HG02623 (cell line): ENCODE data around the gene FRMD3.

Source experiments
- ATAC-seq: cut with Tn5 transposase; IDR thresholded peaks from one replicate; pipeline ENCODE4 v1.9.1; 2021; ENCODE audit warnings: moderate library complexity; ENCODE audit not compliant: unreplicated experiment

FRMD3 gene

DNA sequence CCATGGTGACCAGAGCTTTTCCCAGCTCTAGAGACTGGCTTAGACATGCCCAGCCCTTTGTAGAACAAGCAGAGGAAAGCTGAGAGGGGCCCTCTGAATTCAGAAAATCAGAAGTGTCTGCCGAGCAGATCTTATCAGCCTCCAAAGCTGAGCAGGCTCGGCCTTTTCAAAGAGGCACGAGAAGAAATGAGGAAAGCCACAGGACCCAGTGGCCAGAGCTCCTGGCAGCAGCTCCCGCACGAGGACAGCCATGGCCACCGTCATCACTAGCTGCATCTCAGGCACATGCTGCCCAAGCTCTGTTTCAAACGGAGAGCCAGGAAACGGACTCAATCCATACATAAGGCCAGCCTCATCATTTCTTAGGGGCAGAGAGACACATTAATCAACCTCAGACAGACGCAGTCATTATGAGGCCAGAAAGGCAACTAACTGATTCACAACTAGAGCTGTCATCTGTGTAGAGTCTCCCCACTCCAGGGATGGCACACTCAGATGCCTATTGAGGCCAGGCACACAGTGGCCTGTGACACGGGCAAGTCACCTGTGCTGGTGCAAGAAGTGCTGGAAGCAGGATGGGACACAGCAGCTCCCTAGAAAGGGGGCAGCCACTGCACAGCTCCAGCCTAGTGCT lies 194.7 kb downstream of the FRMD3 start:
- ATAC-seq, result no peak

DNA sequence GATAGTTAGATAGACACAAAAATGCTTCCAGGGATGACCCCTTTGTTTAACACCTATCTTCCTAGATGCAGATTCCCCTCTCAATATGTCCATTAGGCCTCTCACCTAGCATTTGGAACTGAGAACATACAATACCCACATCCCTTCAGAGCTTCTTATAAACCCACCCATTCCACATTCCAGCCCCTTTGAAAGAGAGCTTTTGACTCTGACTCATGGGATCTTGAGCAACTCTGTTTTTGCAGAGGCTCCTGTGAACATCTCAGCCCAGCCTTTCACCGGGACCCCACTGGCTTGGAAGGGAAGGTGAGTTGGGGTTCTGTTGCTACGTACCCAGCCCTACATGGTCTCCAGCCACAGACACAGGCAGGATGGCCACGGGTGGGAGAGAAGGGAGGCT lies 195.5 kb downstream of the FRMD3 start:
- ATAC-seq, result no peak

DNA sequence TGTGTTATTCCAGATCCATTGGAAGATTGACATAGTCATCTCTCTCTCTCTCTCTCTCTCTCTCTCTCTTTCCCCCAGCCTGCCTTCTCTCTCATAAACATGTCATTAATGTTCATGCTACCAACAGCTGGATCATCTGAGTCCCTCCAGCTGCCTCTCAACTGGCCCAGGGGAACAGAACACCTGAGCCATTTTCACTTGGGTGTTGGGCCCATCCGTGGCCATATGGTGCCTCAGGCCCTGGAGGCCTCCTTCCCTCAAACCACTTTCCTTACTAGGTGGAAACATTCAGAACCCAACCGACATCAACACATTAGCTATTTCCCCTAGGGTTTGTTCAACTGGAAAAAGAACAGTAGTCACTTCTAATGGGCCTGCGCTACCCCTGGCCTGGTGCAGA lies 196.2 kb downstream of the FRMD3 start:
- no peak for ATAC-seq

DNA sequence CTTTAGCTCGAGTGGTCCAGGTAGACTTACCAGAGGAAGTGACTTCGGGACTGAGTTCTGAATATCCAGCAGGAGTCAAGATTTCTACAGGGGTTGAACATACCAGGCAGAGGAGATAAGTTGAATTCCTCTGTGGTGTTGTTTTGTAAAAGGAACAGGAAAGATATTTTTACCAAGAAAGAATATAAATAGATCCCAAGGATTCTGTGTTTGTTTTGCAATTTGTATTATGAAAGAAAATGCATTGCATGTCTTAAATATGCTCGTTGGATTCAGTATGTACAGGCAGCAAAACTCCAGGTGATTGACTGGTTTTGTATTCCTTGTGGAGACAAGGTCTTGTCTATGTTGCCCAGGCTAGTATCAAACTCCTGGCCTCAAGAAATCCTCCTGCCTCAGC lies 197.8 kb downstream of the FRMD3 start:
- no peak for ATAC-seq

DNA sequence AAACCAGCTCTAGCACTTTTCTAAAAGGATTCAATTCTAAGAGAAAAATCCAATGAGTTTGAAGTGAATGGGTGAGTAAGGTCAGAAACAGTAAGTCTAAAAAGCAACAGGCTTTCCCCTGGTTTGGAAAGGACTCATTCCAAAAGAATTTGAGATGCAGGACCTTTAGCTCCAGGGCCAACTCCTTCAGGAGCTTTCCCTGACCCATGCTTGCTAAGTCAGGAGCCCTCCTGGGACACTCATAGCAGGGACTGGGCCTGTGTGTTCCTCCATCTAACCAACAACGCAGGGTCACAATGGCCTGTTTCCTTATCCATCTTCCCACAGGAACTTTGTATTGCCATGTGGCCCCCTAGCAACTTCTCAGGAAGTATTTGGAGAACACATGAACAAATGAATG lies 198.8 kb downstream of the FRMD3 start:
- no peak for ATAC-seq

DNA sequence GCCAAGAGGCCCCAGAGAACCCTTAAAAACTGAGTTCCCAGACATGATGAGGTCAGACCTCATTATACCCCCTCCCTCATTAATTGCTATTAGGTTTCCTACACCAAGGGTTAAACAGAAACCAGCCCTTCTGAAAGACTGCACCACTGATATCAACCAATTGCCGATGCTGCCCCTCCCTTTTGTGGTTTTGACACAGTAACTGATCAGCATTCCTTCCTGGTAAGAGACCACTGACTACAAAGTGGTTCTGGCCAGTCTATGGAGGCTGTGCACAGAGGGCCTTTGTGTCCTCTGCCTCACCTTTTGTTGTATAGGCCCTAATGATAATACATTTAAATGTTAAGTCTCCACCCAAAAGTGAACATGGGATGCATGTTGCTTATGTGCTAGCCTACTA lies 201.5 kb downstream of the FRMD3 start:
- ATAC-seq, result no peak

DNA sequence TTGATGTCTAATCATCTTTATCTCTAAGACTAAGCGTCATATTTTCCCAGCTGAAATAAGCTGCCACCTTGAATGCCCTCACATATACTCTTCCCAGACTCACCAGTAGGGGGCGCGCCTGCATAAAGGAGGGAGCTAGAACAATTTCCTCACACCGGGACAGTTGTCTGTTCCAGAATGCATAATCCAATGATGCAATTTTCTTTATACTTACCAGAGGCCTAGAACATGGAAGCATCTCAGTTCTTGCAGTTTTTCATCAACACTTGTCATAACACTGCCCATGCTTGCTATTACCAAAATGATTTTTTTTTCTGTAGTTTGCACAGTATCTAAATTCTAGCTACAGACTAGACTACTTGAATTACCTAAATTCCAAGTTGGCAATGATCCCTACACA lies 203.9 kb downstream of the FRMD3 start:
- ATAC-seq, result no peak

DNA sequence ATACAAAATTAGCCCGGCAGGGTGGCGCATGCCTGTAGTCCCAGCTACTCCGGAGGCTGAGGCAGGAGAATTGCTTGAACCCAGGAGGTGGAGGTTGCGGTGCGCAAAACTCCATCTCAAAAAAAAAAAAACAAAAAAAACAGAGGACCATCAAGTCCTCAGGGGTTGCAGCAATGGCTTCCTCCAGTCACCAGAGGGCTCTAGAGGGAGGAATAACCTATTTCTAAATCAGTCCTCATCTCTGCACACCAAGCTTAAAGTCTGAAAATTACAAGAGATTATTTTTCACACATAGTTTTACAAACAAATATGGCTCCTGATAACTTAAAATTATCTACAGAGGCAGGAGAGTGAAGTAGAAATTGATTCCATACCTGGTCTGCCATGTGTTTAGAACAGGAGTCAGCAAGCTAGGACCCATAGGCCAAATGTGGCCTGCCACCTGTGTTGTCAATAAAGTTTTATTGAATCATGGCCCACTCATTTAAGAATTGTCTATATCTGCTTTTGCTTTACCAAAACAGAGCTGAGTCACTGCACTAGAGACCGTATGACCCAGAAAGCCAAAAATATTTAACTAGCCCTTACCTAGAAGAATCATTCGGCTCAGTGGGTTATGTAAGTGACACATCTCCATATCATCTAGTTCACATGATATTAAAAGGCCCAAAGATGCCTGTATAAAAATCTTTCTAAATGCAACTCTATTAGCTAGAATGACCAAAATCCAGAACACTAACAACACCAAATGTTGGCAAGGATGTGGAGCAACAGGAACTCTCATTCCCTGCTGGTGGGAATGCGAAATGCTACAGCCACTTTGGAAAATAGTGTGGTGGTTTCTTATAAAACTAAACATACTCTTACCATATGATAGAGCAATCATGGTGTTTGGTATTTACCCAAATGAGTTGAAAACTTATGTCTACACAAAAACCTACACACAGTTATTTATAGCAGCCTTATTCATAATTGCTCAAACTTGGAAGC lies 207.7 kb downstream of the FRMD3 start:
- ATAC-seq, result no peak

DNA sequence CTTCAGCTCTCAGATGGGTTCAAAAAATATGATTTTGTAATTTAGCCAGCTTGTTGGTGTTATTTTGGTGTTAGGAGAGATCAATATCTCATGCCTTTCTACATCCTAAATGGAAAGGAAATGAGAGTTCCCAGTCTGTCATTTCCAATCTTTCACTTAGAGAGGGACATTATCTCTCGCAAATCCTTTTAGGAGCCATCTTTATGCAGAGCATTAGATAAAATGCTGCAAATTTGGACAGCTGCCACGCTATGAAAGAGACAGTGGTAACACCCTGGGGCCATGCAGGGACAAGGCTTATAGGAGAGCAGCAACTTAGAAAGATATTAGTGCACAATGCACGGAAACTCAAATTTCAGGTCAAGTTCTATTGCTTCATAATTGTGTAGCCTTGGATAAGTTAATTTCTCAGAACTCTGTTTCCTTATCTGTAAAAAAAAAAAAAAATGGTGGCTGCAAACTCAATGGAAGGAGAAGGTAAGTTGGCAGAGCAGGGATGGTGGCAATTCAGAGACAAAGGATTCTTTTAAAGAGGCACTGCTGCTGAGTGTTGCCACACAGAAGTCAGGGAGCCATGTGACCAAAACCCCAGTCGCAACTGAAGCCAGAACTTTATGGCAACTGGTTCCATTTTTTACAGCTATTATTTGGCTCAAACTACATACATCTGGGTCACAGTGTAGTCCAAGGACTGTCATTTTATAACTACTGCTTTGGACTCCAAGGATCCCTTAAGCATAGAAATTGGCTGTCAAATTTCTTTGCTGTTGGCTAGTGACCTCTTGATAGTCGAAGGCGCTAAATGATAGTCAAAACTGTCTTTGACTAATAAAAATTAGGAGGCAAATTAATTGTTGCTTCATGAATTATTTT lies 210.2 kb downstream of the FRMD3 start:
- ATAC-seq, result no peak

DNA sequence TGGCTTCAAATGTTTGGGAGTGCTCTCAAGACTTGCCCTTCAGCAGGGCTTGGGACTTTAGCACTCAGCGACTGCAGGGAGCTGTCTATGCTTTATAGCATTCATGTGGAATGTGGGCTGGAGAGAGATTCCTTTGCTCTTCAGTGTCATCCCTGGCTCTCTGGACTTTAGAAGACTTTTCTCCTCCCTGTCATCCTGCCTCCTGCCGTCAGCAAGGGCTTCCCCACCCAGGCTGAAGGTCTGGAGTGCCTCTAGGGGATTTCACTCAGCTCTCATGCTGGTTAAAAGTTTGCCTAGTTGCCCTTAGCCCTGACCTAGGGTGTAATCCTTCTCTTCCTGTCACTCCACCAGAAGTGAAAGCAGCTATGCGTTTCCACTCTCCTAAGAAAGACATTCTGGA lies 210.9 kb downstream of the FRMD3 start:
- no peak for ATAC-seq

DNA sequence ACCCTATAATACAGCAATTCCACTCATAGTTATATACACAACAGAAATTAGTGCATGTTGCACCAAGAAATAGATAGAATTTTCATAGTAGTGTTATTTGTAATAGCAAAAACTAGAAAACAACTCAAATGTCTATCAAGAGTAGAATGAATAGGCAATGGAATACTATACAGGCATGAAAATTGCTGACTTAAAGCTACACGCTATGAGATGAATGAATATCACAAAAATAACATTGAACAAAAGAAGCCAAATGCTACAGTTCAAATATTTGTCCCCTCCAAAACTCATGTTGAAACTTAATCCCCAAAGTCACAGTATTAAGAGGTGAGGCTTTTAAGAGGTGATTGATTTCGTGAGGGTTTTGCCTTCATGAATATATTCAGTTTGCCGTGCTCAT lies 215.1 kb downstream of the FRMD3 start:
- no peak for ATAC-seq

DNA sequence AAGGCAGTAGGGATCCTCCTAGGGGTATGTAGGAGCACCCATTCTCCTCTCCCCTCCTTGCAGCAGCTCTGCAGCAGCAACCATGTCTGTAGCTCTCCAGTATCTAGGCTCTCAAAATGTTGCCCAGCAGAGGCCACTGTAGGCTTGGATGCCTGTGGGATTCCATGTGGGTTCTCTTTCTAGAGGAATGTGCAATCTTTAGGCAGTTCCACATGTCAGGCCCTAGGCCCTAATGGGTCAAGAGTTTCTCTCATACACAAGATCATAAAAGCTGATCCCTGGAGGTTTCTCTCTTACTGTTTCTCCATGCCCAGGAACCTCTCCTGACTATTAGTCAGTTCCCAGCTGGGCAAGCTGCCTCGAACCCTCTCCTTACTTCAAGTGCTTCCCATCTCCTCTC lies 215.8 kb downstream of the FRMD3 start:
- ATAC-seq, result no peak

DNA sequence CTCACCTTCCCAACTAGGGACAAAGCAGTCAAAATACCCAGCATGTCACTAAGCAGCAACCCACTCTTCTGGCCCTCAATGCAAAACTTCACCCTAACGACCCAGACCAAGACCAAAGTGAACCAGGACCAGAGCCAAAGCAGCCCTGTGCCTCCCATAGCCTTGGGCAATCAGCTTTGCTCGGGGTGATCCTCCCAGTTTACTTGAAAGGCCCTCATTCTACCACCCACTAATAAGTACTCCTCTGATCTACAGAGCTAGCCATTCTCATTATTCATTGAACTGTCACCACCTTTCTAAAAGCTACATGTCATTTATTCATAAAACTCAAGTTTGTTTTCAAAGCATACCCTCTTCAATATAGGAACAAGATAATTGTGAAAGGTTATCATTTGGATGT lies 221.0 kb downstream of the FRMD3 start:
- no peak for ATAC-seq

DNA sequence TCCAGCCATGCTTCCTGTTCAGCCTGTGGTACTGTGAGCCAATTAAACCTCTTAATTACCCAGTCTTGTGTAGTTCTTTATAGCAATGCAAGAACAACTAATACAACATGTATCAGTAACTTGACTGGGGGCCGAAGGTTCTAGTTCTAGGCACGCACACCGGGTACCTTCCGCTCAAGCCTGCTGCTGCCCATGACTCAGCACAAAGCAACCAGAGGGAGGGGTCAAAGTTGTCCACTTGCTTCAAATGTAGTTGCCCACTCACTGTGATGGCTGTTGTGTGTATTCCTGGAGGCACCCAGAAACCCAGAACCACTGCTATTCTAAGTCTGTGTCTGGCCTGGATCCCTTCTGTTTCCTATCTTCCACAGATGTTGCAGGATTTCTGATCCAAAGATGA lies 222.6 kb downstream of the FRMD3 start:
- no peak for ATAC-seq

DNA sequence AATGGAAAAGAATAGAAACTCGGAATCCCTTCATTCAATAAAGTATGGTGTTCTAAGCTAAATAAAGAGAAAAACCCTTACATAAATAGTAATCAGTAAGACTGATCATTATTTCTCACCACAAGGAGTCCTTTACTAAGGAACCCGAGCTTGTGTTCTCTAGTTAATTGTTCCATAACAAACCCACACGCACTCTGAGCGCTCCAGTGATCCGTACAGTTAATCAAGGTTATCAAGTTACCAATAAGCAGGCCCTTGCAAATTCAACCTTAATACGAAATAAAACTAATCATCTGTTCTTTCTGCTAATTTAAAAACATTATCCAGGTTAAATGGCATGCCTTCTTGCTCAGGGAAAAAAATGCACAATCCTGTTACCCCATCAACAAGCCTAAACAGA lies 224.4 kb downstream of the FRMD3 start:
- no peak for ATAC-seq

DNA sequence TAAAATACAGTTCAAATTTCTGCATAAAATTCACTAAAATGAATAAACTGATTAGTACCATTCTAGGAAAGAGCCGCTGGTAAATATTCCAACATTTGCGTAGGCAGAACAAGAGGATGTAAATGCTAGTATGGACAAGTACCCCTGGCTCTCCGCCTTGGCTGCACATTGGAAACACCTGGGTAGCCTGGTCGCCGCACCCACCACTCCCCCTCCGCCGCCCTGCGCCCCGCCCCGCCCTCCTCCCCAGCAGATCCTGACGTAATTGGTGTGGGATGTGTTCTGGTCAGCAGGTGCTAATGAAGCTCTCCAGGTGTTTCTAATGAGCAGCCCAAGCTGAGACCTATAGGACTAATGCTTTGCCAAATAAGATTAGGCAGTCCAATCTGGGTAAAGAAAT lies 225.7 kb downstream of the FRMD3 start:
- no peak for ATAC-seq

DNA sequence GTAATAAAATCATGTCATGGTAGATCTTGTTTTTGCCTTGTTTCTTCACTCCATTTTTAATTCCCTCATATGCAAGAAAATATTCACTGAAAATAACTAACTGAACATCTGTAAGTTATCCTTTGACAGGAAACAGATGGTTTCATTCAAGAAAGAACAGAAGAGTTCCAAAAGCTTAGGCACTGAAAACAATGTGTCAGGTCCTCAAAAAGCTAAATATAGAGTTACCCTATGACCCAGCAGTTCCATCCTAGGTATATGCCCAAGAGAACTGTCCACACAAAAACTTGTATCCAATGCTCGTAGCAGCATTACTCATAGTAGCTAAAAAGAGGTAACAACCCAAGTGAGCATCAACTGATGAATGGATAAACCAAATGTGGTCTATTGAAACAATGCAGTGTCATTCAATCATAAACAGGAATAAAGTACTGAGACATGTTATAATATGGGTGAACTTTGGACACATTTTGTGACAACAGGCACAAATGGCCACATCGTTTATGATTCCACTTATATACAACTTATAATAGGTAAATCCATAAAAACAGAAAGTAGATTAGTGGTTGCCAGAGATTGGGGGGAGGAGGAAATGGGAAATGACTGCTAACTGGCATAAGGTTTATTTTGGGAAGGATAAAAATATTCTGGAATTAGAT lies 231.0 kb downstream of the FRMD3 start:
- ATAC-seq, result no peak

DNA sequence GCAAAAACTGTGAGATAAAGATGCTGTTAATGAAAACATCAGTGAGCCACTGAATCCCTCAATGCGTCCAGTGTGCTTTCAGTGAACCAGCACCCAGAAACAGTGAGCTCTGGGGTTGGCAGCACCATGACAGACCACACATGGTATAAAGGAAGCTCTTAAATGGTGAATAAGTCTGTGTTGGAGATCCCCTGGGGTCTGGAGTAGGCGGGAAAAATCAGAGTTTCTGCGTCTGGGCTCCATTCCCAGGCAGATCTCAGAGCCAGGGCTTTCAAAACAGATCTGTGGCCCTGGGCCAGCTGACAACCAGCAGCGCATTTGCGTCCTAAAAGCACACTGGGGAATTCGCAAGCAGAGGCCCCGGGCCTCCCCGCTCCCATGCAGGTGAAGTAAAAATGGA lies 233.5 kb downstream of the FRMD3 start:
- ATAC-seq, result no peak

DNA sequence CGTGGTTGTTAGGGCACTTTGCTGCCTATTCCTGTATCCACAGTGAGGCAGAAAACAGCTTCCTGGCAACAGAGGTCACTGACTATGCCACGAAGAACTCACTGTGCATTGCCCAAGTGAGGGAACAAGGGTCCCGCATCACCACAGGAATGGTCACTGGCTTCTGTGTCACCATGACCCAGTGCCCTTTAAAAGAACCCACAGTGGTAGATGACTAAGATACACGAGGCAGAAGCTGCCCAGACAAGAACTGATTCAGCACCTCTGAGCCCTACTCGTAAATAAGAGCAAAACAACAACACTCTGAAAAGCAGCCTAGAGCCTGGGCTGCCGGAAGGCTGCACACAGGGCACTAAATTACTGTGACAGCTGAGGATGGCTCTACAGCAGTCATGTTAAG lies 238.6 kb downstream of the FRMD3 start:
- no peak for ATAC-seq

DNA sequence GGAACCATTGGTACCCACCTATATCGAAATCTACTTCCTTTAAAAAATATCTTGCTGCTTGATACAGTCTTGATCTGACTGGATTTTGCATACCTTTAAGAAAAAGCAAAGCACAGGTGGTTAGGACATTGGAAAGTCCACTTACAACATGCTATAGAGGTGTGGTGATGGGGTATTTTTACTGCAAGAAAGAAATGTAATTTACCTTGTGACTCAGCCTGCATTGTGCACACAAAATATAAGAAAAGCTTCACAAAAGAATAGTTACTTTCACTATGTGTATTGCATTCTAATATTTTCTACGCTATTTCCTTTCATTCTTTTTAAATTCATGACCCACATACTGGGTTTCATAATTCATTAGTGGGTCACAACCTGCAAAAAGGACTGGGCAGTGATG lies 239.1 kb downstream of the FRMD3 start:
- ATAC-seq, result no peak

DNA sequence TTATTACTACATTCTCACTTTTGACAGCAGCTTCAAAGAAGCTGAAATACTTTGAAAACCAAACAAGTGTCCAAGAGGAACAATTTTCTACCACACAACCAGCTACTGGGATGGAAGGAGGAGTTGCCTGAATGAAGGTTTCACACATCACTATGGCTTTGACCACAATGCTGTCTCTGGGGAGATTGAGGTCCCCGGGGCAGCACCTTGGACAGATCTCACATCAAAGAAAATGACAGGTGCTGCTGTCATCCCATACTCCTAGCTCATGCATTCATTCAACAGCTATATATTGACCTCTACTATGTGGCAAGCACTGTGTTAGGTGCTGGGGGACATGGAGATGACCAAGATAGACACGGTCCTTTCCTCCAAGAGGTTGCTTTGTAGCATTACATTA lies 242.1 kb downstream of the FRMD3 start:
- no peak for ATAC-seq
